ENCODE data around the gene DNAH9. TPM values are rescaled to one million over a fixed set of nuclear protein-coding genes. Genes with fewer than 3 reads are reported as not detected.

Gene DNAH9
- polyA plus RNA-seq, 1 experiment, result not detected

- H3K9me3 ChIP-seq (ENCODE audit: control insufficient read depth, insufficient read depth, low read length), result peaks cover 40% of the 10 kb centered on the region
- no peak overlapping the region for H3K27ac ChIP-seq (ENCODE audit: low read depth, low read length)
- no peak for DNase-seq (ENCODE audit: low read depth, low spot score)
- no peak for TF ChIP-seq CTCF (IDR thresholded peaks at IDR 0.05; ENCODE audit: low read depth, low read length)
- ChIA-PET POLR2A (no interaction called here), CTCF (no interaction called here)
- H3K27me3 ChIP-seq (ENCODE audit: control insufficient read depth, insufficient read depth, low read length), result no peaks in the 10 kb centered on the region
- no peak overlapping the region for H3K4me3 ChIP-seq (ENCODE audit: low read depth, low read length)
These were observed 24.2 kb downstream of the DNAH9 start for GRCh38 chr17:11622492-11622891.

- no peak for DNase-seq (ENCODE audit: low read depth, low spot score)
- POLR2A ChIA-PET, result no interaction called here
- Histone ChIP-seq H3K27me3 (ENCODE audit: control insufficient read depth, insufficient read depth, low read length) (no peaks in the 10 kb centered on the region), H3K27ac (ENCODE audit: low read depth, low read length) (no peak overlapping the region), H3K4me3 (ENCODE audit: low read depth, low read length) (no peak overlapping the region), H3K9me3 (ENCODE audit: control insufficient read depth, insufficient read depth, low read length) (peaks cover 33% of the 10 kb centered on the region)
- no peak for TF ChIP-seq CTCF (IDR thresholded peaks at IDR 0.05; ENCODE audit: low read depth, low read length)
- CTCF ChIA-PET, result no interaction called here
These were observed 26.7 kb downstream of the DNAH9 start for GRCh38 chr17:11624976-11625375.

GRCh38 chr17:11625878-11626277 lies 27.6 kb downstream of the DNAH9 start:
- no peak for TF ChIP-seq CTCF (IDR thresholded peaks at IDR 0.05; ENCODE audit: low read depth, low read length)
- ChIA-PET POLR2A (no interaction called here), CTCF (no interaction called here)
- H3K27me3 ChIP-seq (ENCODE audit: control insufficient read depth, insufficient read depth, low read length), result no peaks in the 10 kb centered on the region
- H3K9me3 ChIP-seq (ENCODE audit: control insufficient read depth, insufficient read depth, low read length), result peaks cover 33% of the 10 kb centered on the region
- H3K27ac ChIP-seq (ENCODE audit: low read depth, low read length), result no peak overlapping the region
- DNase-seq (ENCODE audit: low read depth, low spot score), result no peak
- H3K4me3 ChIP-seq (ENCODE audit: low read depth, low read length), result no peak overlapping the region

GRCh38 chr17:11627301-11627940 lies 29.2 kb downstream of the DNAH9 start:
- ChIA-PET CTCF (no interaction called here), POLR2A (no interaction called here)
- Histone ChIP-seq H3K27ac (ENCODE audit: low read depth, low read length) (no peak overlapping the region), H3K9me3 (ENCODE audit: control insufficient read depth, insufficient read depth, low read length) (peaks cover 31% of the 10 kb centered on the region), H3K4me3 (ENCODE audit: low read depth, low read length) (no peak overlapping the region), H3K27me3 (ENCODE audit: control insufficient read depth, insufficient read depth, low read length) (no peaks in the 10 kb centered on the region)
- no peak for DNase-seq (ENCODE audit: low read depth, low spot score)
- no peak for TF ChIP-seq CTCF (IDR thresholded peaks at IDR 0.05; ENCODE audit: low read depth, low read length)

- H3K4me3 ChIP-seq (ENCODE audit: low read depth, low read length), result no peak overlapping the region
- TF ChIP-seq CTCF (IDR thresholded peaks at IDR 0.05; ENCODE audit: low read depth, low read length), result no peak
- H3K27me3 ChIP-seq (ENCODE audit: control insufficient read depth, insufficient read depth, low read length), result no peaks in the 10 kb centered on the region
- H3K27ac ChIP-seq (ENCODE audit: low read depth, low read length), result no peak overlapping the region
- CTCF ChIA-PET, result interaction anchor here (0.8 kb wide), 1 partner anchor 16 kb away, joined by 3 read pairs; no protein-coding TSS in a partner anchor
- POLR2A ChIA-PET, result no interaction called here
- peaks cover 23% of the 10 kb centered on the region for H3K9me3 ChIP-seq (ENCODE audit: control insufficient read depth, insufficient read depth, low read length)
- DNase-seq (ENCODE audit: low read depth, low spot score), result no peak
These were observed 30.1 kb downstream of the DNAH9 start for GRCh38 chr17:11628374-11628773.
